Measurements from ENCODE around the gene IL1RL1.

IL1RL1 gene

GRCh38 chr2:102310964-102311640 lies at the start of gene IL1RL1:
Gene IL1RL1, plus strand, starts transcription at chr2:102311563. Its CDS starts 26,702 bp downstream, at chr2:102338265.
- DNase-seq (ENCODE audit: low read depth) = no peak

DNA sequence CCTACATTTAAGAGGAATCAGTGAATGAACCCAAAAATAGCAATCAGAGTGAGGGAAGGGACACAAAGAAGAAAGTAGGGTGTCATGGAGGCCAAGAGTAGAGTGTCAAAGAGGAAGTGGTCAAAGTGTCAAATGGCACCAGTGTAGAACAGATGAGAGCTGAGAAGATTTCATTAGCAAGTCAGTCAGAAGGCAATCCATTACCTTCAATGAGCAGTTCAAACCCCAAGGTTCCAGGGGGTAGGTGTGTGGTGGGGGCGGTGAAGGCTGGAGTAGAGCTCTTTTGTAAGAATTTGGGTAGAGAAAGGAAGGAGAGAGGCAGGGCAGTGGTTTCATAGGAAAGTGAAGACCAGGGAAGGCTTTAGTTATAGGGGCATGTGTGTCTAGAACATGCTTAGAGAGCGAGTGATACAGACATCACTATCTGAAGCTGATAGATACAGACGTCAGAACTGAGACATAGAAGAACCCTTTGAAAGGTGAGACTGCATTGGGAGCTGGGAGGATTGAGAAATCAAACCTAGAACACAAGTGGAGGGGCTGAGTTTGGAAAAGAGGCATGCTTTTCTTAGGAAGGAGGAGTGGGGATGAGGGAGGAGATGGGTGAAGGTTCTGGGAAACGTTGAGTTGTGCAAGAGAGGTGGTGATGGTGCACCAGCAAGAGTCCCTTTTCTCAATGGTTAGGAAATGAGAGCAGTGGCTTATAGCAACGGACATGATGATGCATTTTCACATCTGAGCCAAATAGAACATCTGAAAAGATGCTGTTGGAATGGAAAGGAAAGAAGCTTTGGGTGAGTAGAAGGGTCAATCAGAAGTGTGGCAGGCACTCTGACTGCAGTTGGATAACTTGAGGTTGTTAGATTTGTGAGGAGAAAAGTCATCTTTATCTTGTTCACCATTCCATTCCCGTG lies 48.9 kb upstream of the IL1RL1 start:
- no peak for DNase-seq (ENCODE audit: low read depth)

GRCh38 chr2:102264952-102265351 lies 46.4 kb upstream of the IL1RL1 start:
- no peak for DNase-seq (ENCODE audit: low read depth)

GRCh38 chr2:102266204-102266603 lies 45.2 kb upstream of the IL1RL1 start:
- DNase-seq (ENCODE audit: low read depth) = no peak

DNA sequence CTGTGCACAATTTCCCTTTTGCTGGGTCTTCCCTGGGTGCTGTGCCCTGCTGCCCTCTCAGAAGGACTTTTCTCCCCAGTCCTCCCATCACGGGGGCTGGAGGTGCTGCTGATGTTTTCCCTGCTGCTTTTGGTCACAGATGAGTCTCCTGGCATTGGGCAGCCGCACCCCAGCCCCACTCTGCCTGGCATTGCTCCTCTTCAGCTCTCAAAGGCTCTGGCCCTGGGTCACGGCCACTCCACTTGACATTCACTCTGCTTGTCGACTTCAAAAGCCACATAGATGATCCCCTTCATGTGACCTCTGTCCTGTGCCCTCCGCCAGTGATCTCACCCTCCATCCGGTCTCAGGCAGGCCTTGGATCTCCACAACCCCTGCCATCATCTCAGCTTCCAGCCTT lies 43.6 kb upstream of the IL1RL1 start:
- DNase-seq (ENCODE audit: low read depth) = no peak

DNA sequence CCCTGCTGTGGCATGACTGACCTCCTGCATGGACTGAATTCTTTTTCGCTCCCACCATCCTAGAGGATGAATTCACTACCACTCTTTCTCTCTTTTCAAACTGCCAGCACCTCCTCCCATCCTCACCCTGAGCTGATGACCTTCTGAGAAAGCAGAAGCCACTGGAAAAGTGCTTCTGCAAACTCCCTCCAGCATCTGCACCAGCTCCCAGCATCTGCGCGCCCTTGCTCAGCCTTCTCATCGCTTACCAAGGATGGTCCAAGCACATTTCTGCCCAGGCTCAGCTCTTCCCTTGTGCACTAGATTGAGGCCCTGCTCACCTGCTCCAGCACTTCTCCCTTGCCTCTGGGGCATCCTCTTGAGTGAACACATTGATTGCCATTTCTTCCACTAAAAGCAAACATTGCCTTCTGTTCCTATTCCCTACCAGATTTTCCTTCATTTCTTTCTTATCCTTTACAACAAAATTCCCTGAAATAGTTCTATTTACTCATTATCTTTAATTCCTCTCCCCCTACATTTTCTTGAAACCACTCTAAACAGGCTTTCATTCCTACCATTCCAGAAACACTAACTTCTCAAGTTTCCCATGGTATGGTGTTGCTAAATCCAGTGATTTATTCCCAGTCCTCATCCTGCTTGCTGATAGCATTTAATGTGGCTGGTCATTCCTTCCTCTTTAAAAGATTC lies 42.7 kb upstream of the IL1RL1 start:
- no peak for DNase-seq (ENCODE audit: low read depth)

DNA sequence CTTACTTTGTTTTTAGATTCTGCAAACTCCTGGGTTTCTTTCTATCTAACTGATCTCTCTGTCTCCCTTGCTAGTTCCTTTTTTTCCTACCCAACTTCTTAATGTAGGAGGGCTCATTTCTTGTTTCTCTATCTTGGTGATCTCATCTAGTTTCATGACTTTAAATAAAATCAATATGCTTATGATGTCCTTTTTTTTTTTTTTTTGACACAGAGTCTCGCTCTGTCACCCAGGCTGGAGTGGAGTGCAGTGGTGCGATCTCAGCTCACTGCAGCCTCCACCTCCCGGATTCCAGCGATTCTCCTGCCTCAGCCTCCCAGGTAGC lies 42.2 kb upstream of the IL1RL1 start:
- DNase-seq (ENCODE audit: low read depth) = no peak

GRCh38 chr2:102271844-102272243 lies 39.5 kb upstream of the IL1RL1 start:
- no peak for DNase-seq (ENCODE audit: low read depth)

DNA sequence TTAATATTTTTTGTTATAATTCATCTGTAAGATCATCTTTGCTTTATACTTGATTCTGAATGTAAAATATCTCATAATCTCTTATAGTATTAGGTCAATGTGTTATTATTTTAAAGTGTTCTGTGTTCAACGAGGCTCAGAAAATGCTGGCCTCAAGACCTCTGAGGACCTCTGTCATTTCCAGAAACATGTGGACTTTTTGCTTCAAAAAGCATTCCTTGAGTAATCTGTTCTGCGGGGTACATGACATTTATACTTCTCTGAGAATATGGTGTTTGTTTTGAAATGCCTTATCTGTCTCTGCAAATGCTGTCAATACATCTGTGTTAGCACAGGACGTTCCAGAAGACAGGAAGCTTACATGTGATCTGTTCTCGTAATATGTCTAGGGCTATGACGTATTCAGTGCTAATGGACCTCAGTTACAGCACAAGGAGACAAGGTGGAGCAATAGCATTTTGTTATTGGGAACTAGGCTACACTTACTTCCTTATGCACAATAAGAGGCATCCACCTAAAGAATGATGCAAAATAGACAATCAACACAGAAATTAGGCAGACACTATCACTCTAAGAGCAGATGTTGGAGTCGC lies 37.6 kb upstream of the IL1RL1 start:
- DNase-seq (ENCODE audit: low read depth) = no peak

- no peak for DNase-seq (ENCODE audit: low read depth)
Measured at GRCh38 chr2:102276549-102277201, 34.7 kb upstream of the IL1RL1 start.

GRCh38 chr2:102277202-102277700 lies 34.1 kb upstream of the IL1RL1 start:
- DNase-seq (ENCODE audit: low read depth) = no peak

DNA sequence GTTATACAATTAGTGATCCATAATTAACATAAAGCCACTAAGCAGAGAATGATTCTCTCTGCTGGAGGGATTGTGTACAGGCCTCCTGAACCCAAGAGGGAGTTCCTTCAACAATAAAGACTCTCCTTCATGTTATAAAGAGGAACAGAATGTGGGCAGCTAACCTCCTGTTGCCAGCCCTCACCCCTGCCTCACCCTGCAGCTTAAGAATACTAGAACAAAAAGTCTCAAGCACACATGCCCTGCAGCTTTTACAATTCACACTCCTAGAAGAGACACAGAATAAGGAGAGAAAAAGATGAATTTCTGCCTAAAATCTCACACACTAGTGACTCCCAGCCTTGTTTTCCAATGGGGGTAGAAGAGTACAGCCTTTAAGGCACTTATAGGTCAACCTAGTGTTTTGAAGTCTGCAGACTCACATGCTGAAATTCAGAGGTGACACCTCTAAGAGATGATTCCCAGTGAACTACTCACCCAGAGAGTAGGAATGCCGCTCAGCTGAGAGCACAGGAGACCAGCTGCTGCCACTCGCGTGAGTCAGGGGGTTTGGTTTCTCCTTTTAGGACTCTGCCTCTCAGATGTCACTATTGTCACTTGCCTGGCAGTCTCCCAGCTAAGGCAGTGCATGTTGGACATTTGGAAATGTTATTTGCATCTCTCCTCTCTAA lies 32.5 kb upstream of the IL1RL1 start:
- DNase-seq (ENCODE audit: low read depth) = no peak

DNA sequence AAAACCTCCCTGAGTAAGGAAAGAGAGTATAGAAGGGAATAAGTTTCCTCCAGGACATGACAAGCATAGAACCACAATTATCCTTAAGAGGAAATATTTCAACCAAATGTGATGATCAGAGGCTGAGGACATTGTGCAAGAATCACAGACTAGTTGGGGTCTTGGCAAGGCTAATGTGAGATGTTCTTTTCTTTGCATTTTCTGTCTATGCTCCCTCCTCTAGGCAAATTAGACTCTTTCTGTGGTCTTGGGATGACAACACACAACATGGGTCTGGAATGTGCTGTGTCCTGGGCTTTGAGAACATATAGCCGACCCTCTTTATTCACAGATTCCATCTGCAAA lies 32.0 kb upstream of the IL1RL1 start:
- DNase-seq (ENCODE audit: low read depth) = no peak

- no peak for DNase-seq (ENCODE audit: low read depth)
Measured at GRCh38 chr2:102282678-102283091, 28.7 kb upstream of the IL1RL1 start.

DNA sequence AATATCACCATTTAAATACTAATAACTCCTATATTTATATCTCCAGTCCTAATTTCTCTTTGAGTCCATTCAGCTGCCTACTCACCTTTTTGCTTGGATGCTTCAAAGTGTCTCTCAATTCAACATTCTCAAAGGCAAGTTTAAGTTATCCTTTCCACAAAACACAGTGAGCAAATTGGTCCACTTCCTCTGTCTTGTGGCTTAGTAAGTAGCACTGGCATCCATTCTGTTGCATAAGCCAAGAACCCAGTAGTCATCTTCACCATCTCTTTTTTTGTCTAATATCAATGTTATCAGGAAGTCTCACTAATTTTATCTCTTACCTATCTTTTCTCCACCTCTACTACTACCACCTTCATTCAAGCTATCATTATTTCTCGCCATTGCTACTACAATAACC lies 27.4 kb upstream of the IL1RL1 start:
- DNase-seq (ENCODE audit: low read depth) = no peak

GRCh38 chr2:102284611-102285010 lies 26.8 kb upstream of the IL1RL1 start:
- DNase-seq (ENCODE audit: low read depth) = no peak

DNA sequence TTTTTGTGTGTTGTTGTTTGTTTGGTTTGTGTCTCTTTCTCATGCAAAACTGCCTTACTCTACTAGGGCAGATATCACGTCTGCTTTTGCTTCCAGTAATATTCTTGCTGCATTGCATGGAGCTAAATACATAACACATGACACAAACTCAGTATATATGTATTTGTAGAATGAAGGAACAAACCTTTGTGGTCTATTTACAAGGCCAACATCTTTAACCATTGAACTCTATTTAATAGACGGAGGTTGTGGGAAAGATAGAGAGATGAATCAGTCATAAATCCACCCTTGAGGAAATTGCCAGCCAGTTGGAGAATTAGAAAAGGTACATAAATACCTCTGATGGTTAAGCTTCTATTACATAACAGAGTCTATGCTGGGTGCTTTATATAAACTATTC lies 26.0 kb upstream of the IL1RL1 start:
- no peak for DNase-seq (ENCODE audit: low read depth)

DNA sequence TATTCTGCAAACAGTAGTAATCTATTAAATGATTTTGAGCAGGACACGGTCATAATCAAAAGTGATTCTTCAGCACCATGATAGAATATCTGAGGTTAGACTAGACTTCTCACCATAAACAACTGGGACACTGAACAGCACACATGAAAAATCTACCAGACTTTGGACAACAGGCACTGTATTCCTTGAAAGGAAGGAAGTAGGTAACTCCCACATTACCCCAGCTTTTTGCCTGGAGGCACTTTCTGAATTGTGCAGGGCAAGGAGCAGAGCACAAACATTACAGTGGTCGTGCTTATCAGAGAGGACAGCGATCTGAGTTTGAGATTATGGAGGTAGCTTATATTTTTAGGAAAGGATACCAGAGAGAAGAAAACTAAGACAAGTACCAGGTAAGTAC lies 25.3 kb upstream of the IL1RL1 start:
- no peak for DNase-seq (ENCODE audit: low read depth)

DNA sequence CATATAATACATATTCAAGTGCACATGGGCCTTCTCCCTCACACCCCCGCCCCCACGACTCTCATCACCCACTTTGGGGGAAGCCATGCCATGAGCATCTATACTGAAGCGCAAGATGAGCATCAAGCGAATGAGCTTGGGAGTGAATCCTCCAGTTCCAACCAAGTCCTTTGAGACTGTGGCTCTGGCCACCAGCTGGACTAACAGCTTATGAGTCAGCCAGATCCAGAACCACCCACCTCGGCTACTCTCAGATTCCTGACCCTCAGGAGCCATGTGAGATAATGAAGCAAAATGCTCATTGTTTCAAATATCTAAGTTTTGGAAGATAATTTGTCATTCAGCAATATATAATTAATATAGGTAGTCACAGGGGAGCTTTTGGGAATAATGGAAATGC lies 22.2 kb upstream of the IL1RL1 start:
- no peak for DNase-seq (ENCODE audit: low read depth)

GRCh38 chr2:102290594-102290993 lies 20.8 kb upstream of the IL1RL1 start:
- DNase-seq (ENCODE audit: low read depth) = no peak

GRCh38 chr2:102291319-102292075 lies 19.9 kb upstream of the IL1RL1 start:
- DNase-seq (ENCODE audit: low read depth) = no peak
